HG03175 (cell line): ENCODE data around the gene DISP2.
A peak's percentile ranks its signal among the peaks of the same experiment; 100 is the strongest.

Experiments used
- ATAC-seq: cut with Tn5 transposase; IDR thresholded peaks from one replicate; pipeline ENCODE4 v1.9.1; 2021; ENCODE audit warnings: mild to moderate bottlenecking, moderate library complexity; ENCODE audit not compliant: unreplicated experiment

The DISP2 gene

GRCh38 chr15:40386480-40386879, 28.5 kb downstream of the DISP2 start:
- no peak for ATAC-seq

GRCh38 chr15:40388941-40389823, 31.2 kb downstream of the DISP2 start:
- no peak for ATAC-seq

GRCh38 chr15:40389824-40390595, 32.0 kb downstream of the DISP2 start:
- no peak for ATAC-seq

- no peak for ATAC-seq
Measured at GRCh38 chr15:40392986-40393948, 35.2 kb downstream of the DISP2 start.

- no peak for ATAC-seq
Measured at GRCh38 chr15:40397688-40398412, 39.8 kb downstream of the DISP2 start.

- no peak for ATAC-seq
Measured at GRCh38 chr15:40398413-40398873, 40.4 kb downstream of the DISP2 start.

GRCh38 chr15:40399370-40399769, 41.4 kb downstream of the DISP2 start:
- no peak for ATAC-seq

GRCh38 chr15:40405501-40406381, 47.7 kb downstream of the DISP2 start, which contains the start of gene IVD:
TSS of gene IVD (plus strand) at chr15:40405795. CDS start at chr15:40405828, 33 bp downstream.
- ATAC-seq: peak; percentile 94

- peak; percentile 57 for ATAC-seq
Measured at GRCh38 chr15:40407330-40407990, 49.4 kb downstream of the DISP2 start.

- no peak for ATAC-seq
Measured at GRCh38 chr15:40409366-40409765, 51.3 kb downstream of the DISP2 start.

- ATAC-seq: no peak
Measured at GRCh38 chr15:40410476-40410875, 52.5 kb downstream of the DISP2 start.

- no peak for ATAC-seq
Measured at GRCh38 chr15:40412095-40412759, 54.2 kb downstream of the DISP2 start.

- ATAC-seq: no peak
Measured at GRCh38 chr15:40413036-40413435, 55.0 kb downstream of the DISP2 start.

GRCh38 chr15:40414816-40415215, 56.8 kb downstream of the DISP2 start:
- no peak for ATAC-seq

- no peak for ATAC-seq
Measured at GRCh38 chr15:40415226-40415625, 57.2 kb downstream of the DISP2 start.

- ATAC-seq: no peak
Measured at GRCh38 chr15:40416056-40416455, 58.0 kb downstream of the DISP2 start.

- no peak for ATAC-seq
Measured at GRCh38 chr15:40418126-40418525, 60.1 kb downstream of the DISP2 start.
